H9 (cell line): ENCODE results near the gene CAPN5. TPM values are rescaled to one million over a fixed set of nuclear protein-coding genes. Genes with fewer than 3 reads are reported as not detected.

Experiments
- DNase-seq: peaks from one replicate; pipeline ENCODE4 v3.0.0-alpha.2; 2017
- H2AFZ ChIP-seq: one replicate; pipeline ENCODE4 v1.6.1; 2013; ENCODE audit warnings: mild to moderate bottlenecking, low read length, control low read depth, moderate library complexity
- H2AK5ac ChIP-seq: 2 replicates; pipeline ENCODE4 v1.6.1; 2013; ENCODE audit warnings: low read length, control low read depth, mixed read lengths; ENCODE audit not compliant: insufficient read length
- H2BK120ac ChIP-seq: one replicate; pipeline ENCODE4 v1.6.1; 2013; ENCODE audit warnings: low read depth, mild to moderate bottlenecking, low read length, control low read depth, inconsistent platforms; ENCODE audit not compliant: poor library complexity, severe bottlenecking
- H2BK12ac ChIP-seq: 2 replicates; pipeline ENCODE4 v1.6.1; 2013; ENCODE audit warnings: low read length, control low read depth, mixed read lengths, low read depth; ENCODE audit not compliant: insufficient read length
- H2BK15ac ChIP-seq: 2 replicates; pipeline ENCODE4 v1.6.1; 2013; ENCODE audit warnings: low read depth, low read length, control low read depth
- H2BK20ac ChIP-seq: one replicate; pipeline ENCODE4 v1.6.1; 2013; ENCODE audit warnings: low read depth, mild to moderate bottlenecking, low read length, control low read depth, inconsistent platforms; ENCODE audit not compliant: poor library complexity, severe bottlenecking
- H2BK5ac ChIP-seq: 2 replicates; pipeline ENCODE4 v1.6.1; 2013; ENCODE audit warnings: low read length, control low read depth, mixed read lengths; ENCODE audit not compliant: insufficient read length
- H3K14ac ChIP-seq: 2 replicates; pipeline ENCODE4 v1.6.1; 2013; ENCODE audit warnings: low read length, control low read depth; ENCODE audit not compliant: insufficient read depth
- H3K18ac ChIP-seq: 2 replicates; pipeline ENCODE4 v1.6.1; 2013; ENCODE audit warnings: low read depth, mild to moderate bottlenecking, mixed read lengths, low read length, control low read depth; ENCODE audit not compliant: insufficient read length
- H3K23ac ChIP-seq: 2 replicates; pipeline ENCODE4 v1.6.1; 2013; ENCODE audit warnings: low read length, control low read depth, mixed read lengths, low read depth; ENCODE audit not compliant: insufficient read length
- H3K23me2 ChIP-seq: 2 replicates; pipeline ENCODE4 v1.6.1; 2013; ENCODE audit warnings: low read depth, mild to moderate bottlenecking, mixed read lengths, low read length, control low read depth; ENCODE audit not compliant: insufficient read length, poor library complexity, severe bottlenecking
- H3K27ac ChIP-seq: 2 replicates; pipeline ENCODE4 v1.5.1; 2013; ENCODE audit warnings: low read length, control low read depth, mixed read lengths, low read depth; ENCODE audit not compliant: insufficient read length
- H3K27me3 ChIP-seq: 2 replicates; pipeline ENCODE4 v1.6.1; 2013; ENCODE audit warnings: low read length, control low read depth, inconsistent platforms; ENCODE audit not compliant: insufficient read depth
- H3K4ac ChIP-seq: 2 replicates; pipeline ENCODE4 v1.6.1; 2013; ENCODE audit warnings: low read depth, mild to moderate bottlenecking, control low read depth, inconsistent platforms, low read length, moderate library complexity
- H3K4me1 ChIP-seq: 2 replicates; pipeline ENCODE4 v1.6.1; 2013; ENCODE audit warnings: low read length, control low read depth, inconsistent platforms; ENCODE audit not compliant: insufficient read depth
- H3K4me2 ChIP-seq: 2 replicates; pipeline ENCODE4 v1.6.1; 2013; ENCODE audit warnings: low read length, control low read depth, mixed read lengths; ENCODE audit not compliant: insufficient read length, insufficient read depth
- H3K56ac ChIP-seq: 2 replicates; pipeline ENCODE4 v1.6.1; 2013; ENCODE audit warnings: low read depth, mild to moderate bottlenecking, mixed read lengths, low read length, control low read depth; ENCODE audit not compliant: insufficient read length
- H3K79me1 ChIP-seq: 2 replicates; pipeline ENCODE4 v1.6.1; 2013; ENCODE audit warnings: low read depth, mild to moderate bottlenecking, moderate library complexity, low read length, control low read depth, inconsistent platforms; ENCODE audit not compliant: insufficient read depth, poor library complexity, severe bottlenecking
- H3K79me2 ChIP-seq: 2 replicates; pipeline ENCODE4 v1.6.1; 2013; ENCODE audit warnings: low read length, control low read depth, inconsistent platforms; ENCODE audit not compliant: insufficient read depth
- H3K9ac ChIP-seq: 2 replicates; pipeline ENCODE4 v1.6.1; 2013; ENCODE audit warnings: low read length, control low read depth, mixed read lengths; ENCODE audit not compliant: insufficient read length; ENCODE audit errors: extremely low read depth
- H3K9me3 ChIP-seq: one replicate; pipeline ENCODE4 v1.6.1; 2013; ENCODE audit warnings: low read depth, low read length, inconsistent platforms; ENCODE audit not compliant: control insufficient read depth
- H3T11ph ChIP-seq: one replicate; pipeline ENCODE4 v1.6.1; 2013; ENCODE audit warnings: mild to moderate bottlenecking, low read length, control low read depth, inconsistent platforms
- H4K20me1 ChIP-seq: one replicate; pipeline ENCODE4 v1.6.1; 2013; ENCODE audit not compliant: control insufficient read depth, insufficient read length, insufficient read depth
- H4K5ac ChIP-seq: 2 replicates; pipeline ENCODE4 v1.6.1; 2013; ENCODE audit warnings: low read depth, mild to moderate bottlenecking, mixed read lengths, low read length, control low read depth; ENCODE audit not compliant: insufficient read length
- H4K8ac ChIP-seq: replicated peaks from 2 replicates; pipeline ENCODE4 v1.6.1; 2013; ENCODE audit warnings: low read length, control low read depth, mixed read lengths, low read depth; ENCODE audit not compliant: insufficient read length
- H4K91ac ChIP-seq: 2 replicates; pipeline ENCODE4 v1.6.1; 2013; ENCODE audit warnings: low read depth, mild to moderate bottlenecking, moderate library complexity, mixed read lengths, low read length, control low read depth; ENCODE audit not compliant: insufficient read length
- H3K27ac Mint-ChIP-seq, 3 experiments: 2 replicates in 2 of 3; 3 replicates in 1 of 3; pipeline ENCODE4 v1.8.0; 2020 to 2021; ENCODE audit warnings: mixed read lengths in 3 of 3, mild to moderate bottlenecking in 1 of 3, moderate library complexity in 1 of 3
- H3K27me3 Mint-ChIP-seq: 2 replicates; pipeline ENCODE4 v1.8.0; 2021; ENCODE audit warnings: low read depth, mild to moderate bottlenecking, moderate library complexity, mixed read lengths
- H3K36me3 Mint-ChIP-seq, 3 experiments: 2 replicates in 2 of 3; 3 replicates in 1 of 3; pipeline ENCODE4 v1.8.0; 2020 to 2021; ENCODE audit warnings: low read depth in 3 of 3, mixed read lengths in 3 of 3; ENCODE audit not compliant: insufficient read depth in 1 of 3
- H3K4me1 Mint-ChIP-seq, 2 experiments: 2 replicates each; pipeline ENCODE4 v1.8.0; 2020; ENCODE audit warnings: mixed read lengths in 2 of 2
- H3K4me3 Mint-ChIP-seq, 2 experiments: 2 replicates in 1 of 2; 3 replicates in 1 of 2; pipeline ENCODE4 v1.8.0; 2020 to 2021; ENCODE audit warnings: mild to moderate bottlenecking in 2 of 2, mixed read lengths in 2 of 2, moderate library complexity in 1 of 2
- H3K9me3 Mint-ChIP-seq, 2 experiments: 2 replicates in 1 of 2; 3 replicates in 1 of 2; pipeline ENCODE4 v1.8.0; 2020; ENCODE audit warnings: mild to moderate bottlenecking in 2 of 2, mixed read lengths in 2 of 2, moderate library complexity in 1 of 2
- WGBS: extraction: QIAGEN DNeasy Blood & Tissue Kit; methylation state at CpG from one replicate; pipeline ENCODE4 v1.1.7; 2013; ENCODE audit warnings: missing lambda C conversion rate, low lambda C conversion rate, mixed read lengths; ENCODE audit not compliant: insufficient read length; ENCODE audit errors: extremely low coverage; 5-methylcytosine and 5-hydroxymethylcytosine counted together
- total RNA-seq: library from RNA; stranded (reverse); gene quantifications from 2 replicates; pipeline ENCODE4 v1.2.1, GENCODE V29; 2021
- TF ChIP-seq, protein P1 (sequence below): fragments of 200-600 bp; sonication (generic); conservative IDR thresholded peaks from 3 replicates; pipeline ENCODE4 v1.8.0; 2021; ENCODE audit warnings: antibody characterized with exemption, mild to moderate bottlenecking

CAPN5 gene
- total RNA-seq, 1 experiment from 2014 or later: 16.7 TPM

DNA sequence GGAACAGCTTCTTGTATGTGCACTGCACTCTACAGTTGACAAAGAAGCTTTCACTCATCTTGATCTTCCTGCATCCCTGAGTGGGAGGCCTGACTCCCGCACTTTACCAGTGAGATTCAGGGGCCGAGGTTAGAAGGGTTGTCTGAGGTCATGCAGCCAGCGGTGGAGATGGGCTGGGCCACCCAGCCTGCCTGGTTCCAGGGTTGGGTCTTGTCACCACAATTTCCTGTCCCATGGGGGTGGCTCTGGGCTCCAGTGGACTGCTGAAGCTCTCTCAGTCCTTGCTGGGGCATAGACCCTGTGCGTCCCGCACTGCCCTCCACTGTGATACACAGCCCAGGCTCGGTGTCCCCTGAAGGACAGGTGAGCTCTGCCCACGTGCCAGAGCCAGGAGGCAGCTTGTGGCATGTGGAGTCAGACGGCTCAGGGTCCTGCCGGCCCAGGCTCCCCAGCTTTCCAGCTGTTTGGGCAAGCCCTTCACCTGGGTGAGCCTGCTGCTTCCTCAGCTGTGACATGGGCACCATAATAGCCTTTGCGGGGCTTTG is 54.4 kb downstream of the CAPN5 start:
- no CpG with 5 or more reads among the region's 10 CpGs for WGBS
- no peak overlapping the region for H3T11ph ChIP-seq
- H4K20me1 ChIP-seq: no peaks in the 10 kb centered on the region
- H2BK20ac ChIP-seq: no peak overlapping the region
- H3K4me1 ChIP-seq: no peaks in the 10 kb centered on the region
- TF ChIP-seq, protein P1, sequence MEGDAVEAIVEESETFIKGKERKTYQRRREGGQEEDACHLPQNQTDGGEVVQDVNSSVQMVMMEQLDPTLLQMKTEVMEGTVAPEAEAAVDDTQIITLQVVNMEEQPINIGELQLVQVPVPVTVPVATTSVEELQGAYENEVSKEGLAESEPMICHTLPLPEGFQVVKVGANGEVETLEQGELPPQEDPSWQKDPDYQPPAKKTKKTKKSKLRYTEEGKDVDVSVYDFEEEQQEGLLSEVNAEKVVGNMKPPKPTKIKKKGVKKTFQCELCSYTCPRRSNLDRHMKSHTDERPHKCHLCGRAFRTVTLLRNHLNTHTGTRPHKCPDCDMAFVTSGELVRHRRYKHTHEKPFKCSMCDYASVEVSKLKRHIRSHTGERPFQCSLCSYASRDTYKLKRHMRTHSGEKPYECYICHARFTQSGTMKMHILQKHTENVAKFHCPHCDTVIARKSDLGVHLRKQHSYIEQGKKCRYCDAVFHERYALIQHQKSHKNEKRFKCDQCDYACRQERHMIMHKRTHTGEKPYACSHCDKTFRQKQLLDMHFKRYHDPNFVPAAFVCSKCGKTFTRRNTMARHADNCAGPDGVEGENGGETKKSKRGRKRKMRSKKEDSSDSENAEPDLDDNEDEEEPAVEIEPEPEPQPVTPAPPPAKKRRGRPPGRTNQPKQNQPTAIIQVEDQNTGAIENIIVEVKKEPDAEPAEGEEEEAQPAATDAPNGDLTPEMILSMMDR: no peak
- H2BK15ac ChIP-seq: no peak overlapping the region
- no peak for DNase-seq
- H3K4me3 Mint-ChIP-seq: no peak overlapping the region
- H3K27me3 ChIP-seq: no peaks in the 10 kb centered on the region
- H2BK12ac ChIP-seq: no peak overlapping the region
- H3K23me2 ChIP-seq: no peaks in the 10 kb centered on the region
- H3K9ac ChIP-seq: no peak overlapping the region
- H2AFZ ChIP-seq: no peak overlapping the region
- H3K79me2 ChIP-seq: no peaks in the 10 kb centered on the region
- H3K23ac ChIP-seq: no peak overlapping the region
- H3K4me2 ChIP-seq: no peak overlapping the region
- H3K18ac ChIP-seq: no peak overlapping the region
- no peak overlapping the region for H3K27ac ChIP-seq
- no peak overlapping the region for H4K8ac ChIP-seq
- no peak overlapping the region for H4K91ac ChIP-seq
- H3K14ac ChIP-seq: no peak overlapping the region
- H2BK120ac ChIP-seq: no peak overlapping the region
- H3K4ac ChIP-seq: no peak overlapping the region
- no peak overlapping the region for H4K5ac ChIP-seq
- H3K79me1 ChIP-seq: no peaks in the 10 kb centered on the region
- no peak overlapping the region for H2AK5ac ChIP-seq
- H3K9me3 ChIP-seq: no peaks in the 10 kb centered on the region
- no peaks in the 10 kb centered on the region for H3K27me3 Mint-ChIP-seq
- H2BK5ac ChIP-seq: no peak overlapping the region
- H3K27ac Mint-ChIP-seq: no peak overlapping the region
- peaks cover 3 to 10% (median 6%) of the 10 kb centered on the region in 3 experiments; a peak in 6 of 7 replicates for H3K36me3 Mint-ChIP-seq
- no peak overlapping the region for H3K56ac ChIP-seq
- no peaks in the 10 kb centered on the region for H3K9me3 Mint-ChIP-seq
- H3K4me1 Mint-ChIP-seq: peaks cover 0 to 1% of the 10 kb centered on the region in 2 experiments; a peak in 2 of 4 replicates
